ENCODE results near the gene D2HGDH. TPM values are rescaled to one million over a fixed set of nuclear protein-coding genes. Genes with fewer than 3 reads are reported as not detected.

Gene D2HGDH
- total and polyA plus RNA-seq, 2 of the 13 experiments (the other 11 are each of a cell fraction or from before 2014, with no cell fraction given), result 19.2 to 20.3 TPM

GRCh38 chr2:241808721-241809382, 74.4 kb downstream of the D2HGDH start, which contains the start of gene NEU4 (continued):
- TF ChIP-seq ZNF275 (CRISPR knock-in tag; IDR thresholded peaks at IDR 0.05; ENCODE audit: borderline replicate concordance) (peak; percentile 98), TSC22D2 (CRISPR knock-in tag; IDR thresholded peaks at IDR 0.05; ENCODE audit: borderline replicate concordance) (0 out of 2 replicates have a peak, but pooled peaks have one; percentile 60), AGO1 (IDR thresholded peaks at IDR 0.05; ENCODE audit: low read depth, low read length, poor library complexity, severe bottlenecking) (peak; percentile 97), MED8 (CRISPR knock-in tag; IDR thresholded peaks at IDR 0.05; ENCODE audit: insufficient replicate concordance) (peak; percentile 89), ZNF891 (CRISPR knock-in tag; IDR thresholded peaks at IDR 0.05) (peak; percentile 97), DNMT3B (CRISPR knock-in tag; conservative IDR thresholded peaks at IDR 0.05) (no peak), RBM39 (IDR thresholded peaks at IDR 0.05; ENCODE audit: low read depth, low read length, poor library complexity, severe bottlenecking) (peak; percentile 75), CBX2 (IDR thresholded peaks at IDR 0.05; ENCODE audit: low read depth, low read length) (no peak), CBX2 (CRISPR knock-in tag; IDR thresholded peaks at IDR 0.05; ENCODE audit: low read depth) (0 out of 2 replicates have a peak, but pooled peaks have one; percentile 83), RELA (CRISPR knock-in tag; IDR thresholded peaks at IDR 0.05) (peak; percentile 36), SMAD3 (CRISPR knock-in tag; IDR thresholded peaks at IDR 0.05) (peak; percentile 85), THAP7 (CRISPR knock-in tag; IDR thresholded peaks at IDR 0.05) (peak; percentile 85), ZNF513 (CRISPR knock-in tag; conservative IDR thresholded peaks at IDR 0.05) (no peak), ZSCAN12 (CRISPR knock-in tag; IDR thresholded peaks at IDR 0.05) (peak; percentile 80; the same call in 1 of the 2 replicates), ASH2L (IDR thresholded peaks at IDR 0.05; ENCODE audit: insufficient read length, low read depth, low read length) (peak; percentile 96), TFDP2 (CRISPR knock-in tag; IDR thresholded peaks at IDR 0.05) (peak; percentile 72), ZNF878 (CRISPR knock-in tag; IDR thresholded peaks at IDR 0.05) (no peak; the same call in 1 of the 2 replicates), ZNF839 (CRISPR knock-in tag; IDR thresholded peaks at IDR 0.05; ENCODE audit: borderline replicate concordance) (no peak), ATF4 (CRISPR knock-in tag; IDR thresholded peaks at IDR 0.05) (0 out of 4 replicates have a peak, but pooled peaks of 1 of the 2 experiments have one; percentile 12), ZNF30 (CRISPR knock-in tag; IDR thresholded peaks at IDR 0.05) (0 out of 2 replicates have a peak, but pooled peaks have one; percentile 60), ZNF605 (CRISPR knock-in tag; IDR thresholded peaks at IDR 0.05) (peak; percentile 98), PAWR (CRISPR knock-in tag; IDR thresholded peaks at IDR 0.05; ENCODE audit: borderline replicate concordance) (no peak), LBX2 (CRISPR knock-in tag; IDR thresholded peaks at IDR 0.05; ENCODE audit: borderline replicate concordance) (peak; percentile 65; the same call in 1 of the 2 replicates)

Data from HepG2 (cell line).